Neural cell (in vitro differentiated cells): ENCODE data around the gene SNRNP200. TPM values are rescaled to one million over a fixed set of nuclear protein-coding genes. Genes with fewer than 3 reads are reported as not detected.
A peak's percentile ranks its signal among the peaks of the same experiment; 100 is the strongest.

Experiments
- H2AFZ ChIP-seq: fragments of 200-600, 300-800 bp; sonication (generic), shearing (Covaris generic); 2 replicates; pipeline ENCODE4 v1.6.0; 2014; ENCODE audit warnings: low read depth, mild to moderate bottlenecking, antibody characterized with exemption, low read length, moderate library complexity
- H3F3A ChIP-seq: fragments of 200-600 bp; shearing (Covaris generic); 2 replicates; pipeline ENCODE4 v1.6.1; 2016; ENCODE audit warnings: mild to moderate bottlenecking, moderate library complexity, mixed read lengths, antibody characterized with exemption, low read length; ENCODE audit not compliant: insufficient read depth, poor library complexity, severe bottlenecking
- H3K27ac ChIP-seq: fragments of 200-600, 300-800 bp; sonication (generic), shearing (Covaris generic); 2 replicates; pipeline ENCODE4 v1.5.1; 2014; ENCODE audit warnings: mild to moderate bottlenecking, low read length, moderate library complexity
- H3K27me3 ChIP-seq: fragments of 300-800, 200-600 bp; sonication (generic), shearing (Covaris generic); 2 replicates; pipeline ENCODE4 v1.6.0; 2014; ENCODE audit warnings: mild to moderate bottlenecking, low read depth, low read length, moderate library complexity; ENCODE audit not compliant: insufficient read depth
- H3K36me3 ChIP-seq: fragments of 300-800, 200-600 bp; sonication (generic), shearing (Covaris generic); 2 replicates; pipeline ENCODE4 v1.5.1; 2014; ENCODE audit warnings: mild to moderate bottlenecking, antibody characterized with exemption, low read length, moderate library complexity; ENCODE audit not compliant: insufficient read depth
- H3K4me2 ChIP-seq: fragments of 300-800, 200-600 bp; sonication (generic), shearing (Covaris generic); 2 replicates; pipeline ENCODE4 v1.6.0; 2014; ENCODE audit warnings: mild to moderate bottlenecking, low read length
- H3K4me3 ChIP-seq: fragments of 300-800, 200-600 bp; sonication (generic), shearing (Covaris generic); 2 replicates; pipeline ENCODE4 v1.5.1; 2014; ENCODE audit warnings: mild to moderate bottlenecking, low read length, moderate library complexity
- H3K79me2 ChIP-seq: fragments of 200-600 bp; shearing (Covaris generic); replicated peaks from 2 replicates; pipeline ENCODE4 v1.6.0; 2014; ENCODE audit warnings: mild to moderate bottlenecking, low read length, moderate library complexity; ENCODE audit not compliant: insufficient read depth
- H3K9ac ChIP-seq: fragments of 300-800, 200-600 bp; sonication (generic), shearing (Covaris generic); 2 replicates; pipeline ENCODE4 v1.6.1; 2016; ENCODE audit warnings: mild to moderate bottlenecking, low read length, mixed read lengths
- H3K9me2 ChIP-seq: fragments of 200-600 bp; shearing (Covaris generic); 2 replicates; pipeline ENCODE4 v1.6.1; 2016; ENCODE audit warnings: mild to moderate bottlenecking, low read length, mixed read lengths; ENCODE audit not compliant: insufficient read depth
- H3K9me3 ChIP-seq: fragments of 200-600, 300-800 bp; sonication (generic), shearing (Covaris generic); 2 replicates; pipeline ENCODE4 v1.6.1; 2016; ENCODE audit warnings: mild to moderate bottlenecking, mixed run types, low read length, moderate library complexity, mixed read lengths
- H4K20me1 ChIP-seq: fragments of 200-600 bp; shearing (Covaris generic); 2 replicates; pipeline ENCODE4 v1.6.1; 2016; ENCODE audit warnings: mild to moderate bottlenecking, mixed run types; ENCODE audit not compliant: insufficient read depth
- CTCF ChIP-seq: fragments of 450-650 bp; IDR thresholded peaks from 2 replicates; pipeline ENCODE4 v1.5.1; 2014; ENCODE audit warnings: antibody characterized with exemption, mild to moderate bottlenecking, moderate library complexity; ENCODE audit not compliant: poor library complexity, severe bottlenecking
- EP300 ChIP-seq: fragments of 450-650 bp; conservative IDR thresholded peaks from 2 replicates; pipeline ENCODE4 v1.6.1; 2014; ENCODE audit warnings: antibody characterized with exemption, mild to moderate bottlenecking, moderate library complexity; ENCODE audit not compliant: poor library complexity, severe bottlenecking
- EZH2 ChIP-seq: fragments of 200-600, 300-800 bp; shearing (Covaris generic), sonication (generic); IDR thresholded peaks from 2 replicates; pipeline ENCODE4 v1.6.1; 2014; ENCODE audit warnings: antibody characterized with exemption, low read length, borderline replicate concordance, mild to moderate bottlenecking; ENCODE audit not compliant: insufficient read depth, poor library complexity, severe bottlenecking
- MXI1 ChIP-seq: fragments of 450-650 bp; conservative IDR thresholded peaks from 2 replicates; pipeline ENCODE4 v1.6.1; 2014; ENCODE audit warnings: antibody characterized with exemption, mild to moderate bottlenecking; ENCODE audit not compliant: poor library complexity, severe bottlenecking
- POLR2AphosphoS5 ChIP-seq: IDR thresholded peaks from 2 replicates; pipeline ENCODE4 v1.6.1; 2012
- RAD21 ChIP-seq: fragments of 450-650 bp; conservative IDR thresholded peaks from 2 replicates; pipeline ENCODE4 v1.6.1; 2014; ENCODE audit warnings: antibody characterized with exemption, mild to moderate bottlenecking, moderate library complexity
- REST ChIP-seq: IDR thresholded peaks from 2 replicates; pipeline ENCODE4 v1.6.1; 2012; ENCODE audit warnings: borderline replicate concordance
- SMC3 ChIP-seq: fragments of 450-650 bp; conservative IDR thresholded peaks from 2 replicates; pipeline ENCODE4 v1.6.1; 2014; ENCODE audit warnings: antibody characterized with exemption, mild to moderate bottlenecking, moderate library complexity; ENCODE audit not compliant: poor library complexity
- TAF1 ChIP-seq: IDR thresholded peaks from 2 replicates; pipeline ENCODE4 v1.6.1; 2012; ENCODE audit warnings: low read depth
- polyA plus RNA-seq: library from polyadenylated mRNA; depleted of rRNA; stranded (reverse); fragments of >200 nt; gene quantifications from 2 replicates; pipeline ENCODE4 v1.2.3, GENCODE V29; 2014

Gene SNRNP200
- polyA plus RNA-seq, 1 donor from 2014 or later, result 70.4 TPM

GRCh38 chr2:96267159-96267971 is 38.0 kb downstream of the SNRNP200 start:
- H3K9ac ChIP-seq, result peak overlapping the region; percentile 93
- no peaks in the 10 kb centered on the region for H4K20me1 ChIP-seq
- no peaks in the 10 kb centered on the region for H3K36me3 ChIP-seq
- H3K27me3 ChIP-seq, result no peaks in the 10 kb centered on the region
- H3K79me2 ChIP-seq, result peaks cover 26% of the 10 kb centered on the region
- H3K9me2 ChIP-seq, result no peaks in the 10 kb centered on the region
- peak overlapping the region; percentile 65 for H3K4me2 ChIP-seq
- TF ChIP-seq REST (no peak), EZH2 (no peak), CTCF (peak; percentile 55), EP300 (no peak), RAD21 (peak; percentile 62), MXI1 (no peak), SMC3 (no peak), POLR2AphosphoS5 (no peak), TAF1 (no peak)
- no peak overlapping the region for H2AFZ ChIP-seq
- no peaks in the 10 kb centered on the region for H3F3A ChIP-seq
- H3K27ac ChIP-seq, result no peak overlapping the region
- peak overlapping the region; percentile 98 for H3K4me3 ChIP-seq
- H3K9me3 ChIP-seq, result no peaks in the 10 kb centered on the region

GRCh38 chr2:96265840-96266679 is 39.3 kb downstream of the SNRNP200 start, which contains the start of the genes CIAO1 and TMEM127:
Gene CIAO1, plus strand, starts transcription at chr2:96266225. Its CDS starts 126 bp downstream, at chr2:96266351.
Gene TMEM127, minus strand, starts transcription at chr2:96265997. Its CDS starts 616 bp downstream, at chr2:96265381.
- Histone ChIP-seq H3K79me2 (peaks cover 30% of the 10 kb centered on the region), H3K9me2 (no peaks in the 10 kb centered on the region), H3K27ac (peak within 1 kb of the TSS; percentile 87), H4K20me1 (no peaks in the 10 kb centered on the region), H3K27me3 (no peaks in the 10 kb centered on the region), H2AFZ (peak within 1 kb of the TSS; percentile 87), H3K4me3 (peak within 1 kb of the TSS; percentile 98), H3K4me2 (peak within 1 kb of the TSS; percentile 91), H3K36me3 (no peaks in the 10 kb centered on the region), H3F3A (no peaks in the 10 kb centered on the region), H3K9me3 (no peaks in the 10 kb centered on the region), H3K9ac (peak within 1 kb of the TSS; percentile 93)
- TF ChIP-seq CTCF, result peak; percentile 64
- peak; percentile 82 for TF ChIP-seq POLR2AphosphoS5
- peak; percentile 92 for TF ChIP-seq MXI1
- peak; percentile 59 for TF ChIP-seq SMC3
- no peak for TF ChIP-seq EZH2
- TF ChIP-seq EP300, result peak; percentile 53
- TF ChIP-seq TAF1, result peak; percentile 31
- no peak for TF ChIP-seq RAD21
- TF ChIP-seq REST, result peak; percentile 22
